ENCODE measurements around the gene HOXB7.

DNA sequence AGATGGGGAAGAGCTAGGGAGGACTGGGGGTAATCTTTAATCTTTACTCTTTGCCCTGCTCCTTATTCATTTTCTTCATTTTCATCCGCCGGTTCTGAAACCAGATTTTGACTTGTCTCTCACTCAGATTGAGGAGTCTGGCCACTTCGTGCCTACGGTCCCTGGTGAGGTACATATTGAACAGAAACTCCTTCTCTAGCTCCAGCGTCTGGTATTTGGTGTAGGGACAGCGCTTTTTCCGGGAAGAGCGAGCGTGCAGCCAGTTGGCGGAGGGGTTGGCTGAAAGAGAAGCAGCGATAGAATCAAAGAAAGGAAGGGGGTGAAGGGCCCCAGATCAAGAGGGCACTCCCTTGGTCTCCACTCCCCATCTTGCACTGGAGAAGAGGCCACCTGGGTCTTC is 12.0 kb upstream of the HOXB7 start:
- no peak for TF ChIP-seq CTCF (conservative IDR thresholded peaks at IDR 0.05)
- TF ChIP-seq EZH2 (IDR thresholded peaks at IDR 0.05; ENCODE audit: low read depth): no peak
